Measurements from ENCODE around the gene CASR.

- TF ChIP-seq, protein P1, sequence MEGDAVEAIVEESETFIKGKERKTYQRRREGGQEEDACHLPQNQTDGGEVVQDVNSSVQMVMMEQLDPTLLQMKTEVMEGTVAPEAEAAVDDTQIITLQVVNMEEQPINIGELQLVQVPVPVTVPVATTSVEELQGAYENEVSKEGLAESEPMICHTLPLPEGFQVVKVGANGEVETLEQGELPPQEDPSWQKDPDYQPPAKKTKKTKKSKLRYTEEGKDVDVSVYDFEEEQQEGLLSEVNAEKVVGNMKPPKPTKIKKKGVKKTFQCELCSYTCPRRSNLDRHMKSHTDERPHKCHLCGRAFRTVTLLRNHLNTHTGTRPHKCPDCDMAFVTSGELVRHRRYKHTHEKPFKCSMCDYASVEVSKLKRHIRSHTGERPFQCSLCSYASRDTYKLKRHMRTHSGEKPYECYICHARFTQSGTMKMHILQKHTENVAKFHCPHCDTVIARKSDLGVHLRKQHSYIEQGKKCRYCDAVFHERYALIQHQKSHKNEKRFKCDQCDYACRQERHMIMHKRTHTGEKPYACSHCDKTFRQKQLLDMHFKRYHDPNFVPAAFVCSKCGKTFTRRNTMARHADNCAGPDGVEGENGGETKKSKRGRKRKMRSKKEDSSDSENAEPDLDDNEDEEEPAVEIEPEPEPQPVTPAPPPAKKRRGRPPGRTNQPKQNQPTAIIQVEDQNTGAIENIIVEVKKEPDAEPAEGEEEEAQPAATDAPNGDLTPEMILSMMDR (conservative IDR thresholded peaks at IDR 0.05; ENCODE audit: low read depth, low read length): no peak
- TF ChIP-seq CEBPB (IDR thresholded peaks at IDR 0.05; ENCODE audit: low read depth, low read length) (no peak), NFE2L2 (IDR thresholded peaks at IDR 0.05; ENCODE audit: low read depth, low read length) (no peak), MAFK (IDR thresholded peaks at IDR 0.05; ENCODE audit: low read depth, low read length) (no peak), POLR2A (IDR thresholded peaks at IDR 0.05; ENCODE audit: low read depth, low read length) (no peak), ELK1 (IDR thresholded peaks at IDR 0.05; ENCODE audit: borderline replicate concordance, low read depth, low read length) (no peak), SMC3 (IDR thresholded peaks at IDR 0.05; ENCODE audit: low read depth, low read length) (no peak), RFX5 (IDR thresholded peaks at IDR 0.05; ENCODE audit: low read depth, low read length) (no peak), RCOR1 (IDR thresholded peaks at IDR 0.05; ENCODE audit: insufficient replicate concordance, low read length) (no peak), RAD21 (IDR thresholded peaks at IDR 0.05; ENCODE audit: low read length) (no peak), MXI1 (IDR thresholded peaks at IDR 0.05; ENCODE audit: borderline replicate concordance, low read depth, low read length) (no peak), FOS (IDR thresholded peaks at IDR 0.05; ENCODE audit: low read depth, low read length) (no peak), USF2 (IDR thresholded peaks at IDR 0.05; ENCODE audit: low read depth, low read length) (no peak)
Measured at GRCh38 chr3:122298239-122298638, 114.8 kb downstream of the CASR start.

All from IMR-90 (cell line).